GM04503 (cell line): ENCODE measurements around the gene MS4A7.
"Not testable (repeated sequence)": the region's sequence is repeated elsewhere in the genome, so short reads cannot be mapped to it uniquely, and the experiment has no call there.

Experiments
- DNase-seq: peaks from one replicate; pipeline ENCODE4 v3.0.0-alpha.2; 2012; ENCODE audit warnings: low read depth

The MS4A7 gene, protein sequence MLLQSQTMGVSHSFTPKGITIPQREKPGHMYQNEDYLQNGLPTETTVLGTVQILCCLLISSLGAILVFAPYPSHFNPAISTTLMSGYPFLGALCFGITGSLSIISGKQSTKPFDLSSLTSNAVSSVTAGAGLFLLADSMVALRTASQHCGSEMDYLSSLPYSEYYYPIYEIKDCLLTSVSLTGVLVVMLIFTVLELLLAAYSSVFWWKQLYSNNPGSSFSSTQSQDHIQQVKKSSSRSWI

GRCh38 chr11:60378354-60378753, at the start of gene MS4A7:
TSS of gene MS4A7 (plus strand) at chr11:60378532. CDS start at chr11:60383142, 4,610 bp downstream.
- no peak for DNase-seq

DNA sequence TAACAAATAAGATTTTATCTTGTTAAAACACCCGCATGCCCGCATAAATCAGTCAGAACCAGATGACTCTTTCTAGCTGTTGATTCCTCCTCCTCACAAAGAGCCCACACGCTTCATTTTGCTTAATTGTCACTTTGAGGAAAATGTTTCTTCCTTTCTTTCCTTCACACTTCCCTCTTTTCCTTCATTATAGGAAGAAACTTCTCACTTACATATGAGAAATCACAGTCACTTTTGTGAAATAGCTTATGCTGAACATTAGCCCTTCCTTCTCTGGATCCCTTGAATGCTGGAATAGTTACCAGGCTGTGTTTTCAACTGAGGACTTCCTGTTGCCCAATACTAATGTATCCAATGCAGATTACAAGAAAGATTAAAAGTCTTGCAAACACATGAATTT, 45.5 kb upstream of the MS4A7 start:
- no peak for DNase-seq

DNA sequence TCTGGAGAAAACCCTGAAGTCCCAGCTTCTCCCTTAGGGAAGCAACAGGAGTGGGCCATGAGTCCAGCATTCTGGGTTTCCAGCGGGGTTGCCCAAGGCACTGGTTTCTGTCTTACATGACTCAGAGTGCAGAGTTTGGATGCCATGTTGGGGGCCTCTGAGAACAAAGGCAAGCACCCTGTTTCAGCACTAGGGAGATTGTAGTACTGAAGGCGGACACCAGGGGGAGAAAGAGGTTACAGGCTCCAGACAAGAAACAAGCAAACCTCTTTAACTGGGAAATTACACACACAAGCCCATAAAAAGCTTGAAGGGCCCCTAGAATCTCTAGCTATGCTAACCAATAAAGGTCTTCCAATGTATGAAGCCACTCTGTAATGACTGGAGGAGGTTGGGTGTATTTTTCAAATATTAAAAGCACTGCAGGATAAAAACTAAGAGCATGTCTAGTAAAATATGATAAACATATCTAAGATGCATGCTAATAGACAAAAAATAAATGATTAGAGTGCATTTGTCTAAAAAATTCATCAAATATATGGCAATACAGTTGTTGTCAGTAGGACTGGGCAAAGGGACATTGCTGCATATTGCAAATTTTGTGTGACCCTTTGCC, 44.2 kb upstream of the MS4A7 start:
- DNase-seq: peak; percentile 3

DNA sequence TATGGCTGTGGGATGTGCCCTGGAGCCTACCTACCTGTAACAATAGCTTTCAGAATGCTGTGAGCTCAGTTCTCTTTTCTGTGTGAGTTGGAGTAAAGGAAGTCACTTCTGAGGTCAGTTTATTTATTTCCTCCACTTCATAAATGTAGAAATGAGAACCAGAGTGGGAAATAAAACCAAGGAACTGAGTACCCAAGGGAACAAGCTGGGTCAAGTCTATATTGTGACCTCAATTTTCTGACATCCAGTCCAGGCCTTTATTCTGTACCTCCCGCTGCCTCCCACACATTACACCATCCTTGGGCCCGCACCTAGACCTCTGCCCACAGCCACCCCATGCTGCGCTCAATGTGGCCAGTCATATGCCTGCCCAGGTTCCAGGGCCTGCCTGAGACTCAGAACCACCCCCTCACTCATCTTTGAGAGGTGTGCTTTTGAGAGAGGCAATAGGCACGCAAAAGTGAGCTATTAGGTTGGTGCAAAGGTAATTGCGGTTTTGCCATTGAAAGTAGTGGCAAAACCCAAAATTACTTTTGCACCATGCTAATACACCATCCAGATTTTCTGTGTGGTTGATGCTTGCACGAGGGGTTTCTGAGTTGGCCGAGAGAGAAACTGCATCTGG, 41.5 kb upstream of the MS4A7 start:
- DNase-seq: no peak

GRCh38 chr11:60338053-60338452, 40.3 kb upstream of the MS4A7 start:
- no peak for DNase-seq

GRCh38 chr11:60339356-60339755, 39.0 kb upstream of the MS4A7 start:
- no peak for DNase-seq

DNA sequence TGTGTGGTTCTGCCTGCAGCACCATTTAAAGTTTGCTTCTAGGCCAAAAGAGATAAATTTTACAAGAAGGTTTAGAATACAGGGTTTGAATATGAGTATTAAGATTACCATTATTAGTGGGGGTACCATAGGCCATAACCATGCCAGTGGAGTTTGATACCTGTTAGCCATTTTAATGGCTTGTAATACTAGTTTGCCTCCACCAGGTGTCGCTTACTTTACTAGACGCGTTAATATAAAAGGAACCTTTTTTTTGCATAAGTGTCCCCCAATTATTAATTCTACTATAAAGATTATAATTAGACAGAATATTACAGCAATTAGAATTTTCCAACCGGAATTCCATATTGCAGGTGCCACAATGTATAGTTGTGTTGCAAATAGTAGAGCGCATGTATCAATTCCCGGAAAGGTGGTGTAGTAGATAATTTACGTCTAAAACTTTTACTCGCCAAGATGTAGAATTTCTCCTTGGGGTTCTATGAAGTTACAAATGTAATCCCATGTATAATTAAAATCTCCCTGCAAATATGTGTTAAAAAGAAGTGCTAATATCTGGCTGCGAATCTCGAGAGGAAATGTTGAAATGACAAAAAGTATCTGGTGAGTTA, 35.1 kb upstream of the MS4A7 start:
- no peak for DNase-seq

GRCh38 chr11:60344146-60344545, 34.2 kb upstream of the MS4A7 start:
- no peak for DNase-seq

- no peak for DNase-seq
Observed at GRCh38 chr11:60345489-60345888, 32.8 kb upstream of the MS4A7 start.

- no peak for DNase-seq
Observed at GRCh38 chr11:60347084-60347797, 31.1 kb upstream of the MS4A7 start.

DNA sequence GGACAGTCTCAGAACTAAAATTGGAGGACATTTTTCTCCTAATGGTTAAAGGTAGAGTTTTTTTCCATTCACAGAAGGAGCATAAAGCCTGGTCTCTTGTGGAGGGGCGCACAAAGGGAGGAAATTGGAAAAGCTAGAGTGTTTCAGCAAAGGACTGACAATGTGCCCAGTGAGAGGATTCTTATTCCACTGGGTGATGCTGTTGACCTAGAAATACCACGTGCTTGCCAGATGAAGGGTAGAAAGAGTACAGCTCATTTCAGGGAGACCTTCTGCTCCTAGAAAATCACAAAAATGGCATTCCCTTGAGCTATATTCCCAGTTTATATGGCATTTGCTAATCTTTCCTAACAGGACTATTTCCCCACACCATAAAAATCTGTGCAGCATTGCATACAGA, 30.2 kb upstream of the MS4A7 start:
- no peak for DNase-seq

GRCh38 chr11:60349990-60350389, 28.3 kb upstream of the MS4A7 start:
- no peak for DNase-seq

- no peak for DNase-seq
Observed at GRCh38 chr11:60357771-60358170, 20.6 kb upstream of the MS4A7 start.

DNA sequence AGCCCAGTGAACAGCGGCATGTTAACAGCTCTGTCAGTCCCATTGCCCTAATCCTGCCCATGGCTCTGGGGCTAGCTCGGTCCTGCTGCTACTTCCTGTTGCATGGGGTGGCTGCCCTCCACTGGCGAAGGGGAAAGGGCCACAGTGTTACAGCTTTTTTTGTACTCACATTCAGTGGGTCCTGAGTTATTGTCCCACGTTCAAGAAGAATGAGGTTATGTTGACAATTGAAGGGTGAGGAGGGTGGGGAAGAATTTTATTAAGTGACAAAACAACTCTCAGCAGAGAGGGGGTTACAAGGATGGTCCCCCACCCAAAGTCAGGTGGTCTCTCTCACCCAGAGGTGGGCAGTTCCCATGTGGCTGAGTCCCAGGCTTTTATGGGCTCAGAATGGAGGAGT, 17.7 kb upstream of the MS4A7 start:
- no peak for DNase-seq

- no peak for DNase-seq
Observed at GRCh38 chr11:60362241-60362640, 16.1 kb upstream of the MS4A7 start.

- peak; percentile 2 for DNase-seq
Observed at GRCh38 chr11:60363542-60364470, 14.5 kb upstream of the MS4A7 start.

DNA sequence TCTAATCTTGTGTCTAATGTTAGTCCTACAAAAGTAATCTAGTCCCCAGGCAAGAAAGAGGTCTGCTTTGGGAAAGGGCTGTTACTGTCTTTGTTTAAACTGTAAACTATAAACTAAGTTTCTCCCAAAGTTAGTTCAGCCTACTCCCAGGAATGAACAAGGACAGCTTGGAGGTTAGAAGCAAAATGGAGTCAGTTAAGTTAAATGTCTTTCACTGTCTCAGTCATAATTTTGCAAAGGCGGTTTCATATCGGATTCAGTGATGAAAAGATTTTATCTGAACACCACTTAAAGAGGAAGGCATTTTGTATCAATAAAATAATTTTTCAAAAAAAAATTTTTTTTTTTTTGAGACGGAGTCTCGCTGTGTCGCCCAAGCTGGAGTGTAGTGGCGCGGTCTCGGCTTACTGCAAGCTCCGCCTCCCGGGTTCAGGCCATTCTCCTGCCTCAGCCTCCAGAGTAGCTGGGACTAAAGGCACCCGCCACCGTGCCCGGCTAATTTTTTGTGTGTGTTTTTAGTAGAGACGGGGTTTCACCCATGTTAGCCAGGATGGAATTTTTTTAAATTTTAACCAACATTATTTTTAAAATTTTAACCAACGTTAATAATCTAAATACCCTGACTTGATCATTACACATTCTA, 11.9 kb upstream of the MS4A7 start:
- DNase-seq: not testable (repeated sequence)

- DNase-seq: no peak
Observed at GRCh38 chr11:60367009-60367408, 11.3 kb upstream of the MS4A7 start.

DNA sequence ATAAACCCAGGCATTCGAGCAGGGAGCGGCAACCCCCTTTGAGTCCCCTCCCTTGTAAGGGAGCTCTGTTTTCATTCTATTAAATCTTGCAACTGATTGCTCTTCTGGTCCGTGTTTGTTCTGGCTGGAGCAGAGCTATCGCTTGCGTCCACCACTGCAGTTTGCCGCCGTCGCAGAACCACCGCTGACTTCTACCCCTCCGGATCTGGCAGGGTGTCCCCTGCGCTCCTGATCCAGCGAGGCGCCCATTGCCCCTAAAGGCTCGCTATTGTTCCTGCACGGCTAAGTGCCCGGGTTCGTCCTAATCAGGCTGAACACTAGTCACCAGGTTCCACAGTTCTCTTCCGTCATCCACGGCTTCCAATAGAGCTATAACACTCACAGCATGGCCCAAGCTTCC, 10.4 kb upstream of the MS4A7 start:
- DNase-seq: no peak

DNA sequence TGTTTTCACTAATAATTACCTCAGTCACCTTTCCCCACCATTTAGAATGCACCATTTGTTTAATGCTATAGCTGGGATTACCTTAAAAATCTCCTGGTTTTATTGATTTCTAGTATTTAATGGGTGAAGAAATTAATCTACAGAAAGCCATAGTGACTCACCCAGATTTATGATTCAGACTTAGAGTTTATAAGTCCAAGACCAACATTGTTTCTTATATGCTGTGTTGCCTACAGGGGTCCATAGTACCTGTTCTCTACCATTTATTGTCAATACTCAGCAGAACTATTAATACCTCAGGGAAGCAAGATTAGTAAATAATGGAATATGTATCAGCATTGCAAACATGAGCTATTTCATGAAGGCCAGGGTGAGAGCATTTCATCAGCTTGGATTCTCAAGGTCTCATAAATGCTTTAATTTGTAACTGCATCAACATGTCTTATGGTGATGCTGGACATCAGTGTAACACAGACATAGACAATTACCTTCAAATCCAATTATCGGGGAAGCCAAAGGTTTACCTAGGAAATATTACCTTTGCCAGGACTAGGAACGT, 8.0 kb upstream of the MS4A7 start:
- no peak for DNase-seq
